HEK293 (cell line): Measurements from ENCODE around the gene OXGR1.

ENCODE experiments used
- CTCF ChIP-seq: fragments of 450-650 bp; formaldehyde crosslinking; IDR thresholded peaks from 2 replicates; pipeline ENCODE4 v1.5.1; 2016; ENCODE audit warnings: missing biosample characterization, missing genetic modification characterization
- HOXA7 ChIP-seq: sonication (generic); formaldehyde crosslinking; IDR thresholded peaks from 2 replicates; pipeline ENCODE4 v1.8.1; 2022; ENCODE audit warnings: missing genetic modification reagents, borderline replicate concordance
- MZF1 ChIP-seq: fragments of 450-650 bp; formaldehyde crosslinking; IDR thresholded peaks from 2 replicates; pipeline ENCODE4 v1.5.1; 2017; ENCODE audit warnings: missing biosample characterization, missing genetic modification characterization, borderline replicate concordance
- ZBTB8A ChIP-seq: fragments of 450-650 bp; formaldehyde crosslinking; IDR thresholded peaks from 2 replicates; pipeline ENCODE4 v1.5.1; 2016; ENCODE audit warnings: missing biosample characterization, missing genetic modification characterization
- ZNF274 ChIP-seq, 2 experiments: fragments of 200-500 bp in 1 of 2; fragments of 450-650 bp in 1 of 2; sonication (Bioruptor generic) in 1 of 2; formaldehyde crosslinking in 1 of 2; IDR thresholded peaks; 2 replicates each; pipeline versions ENCODE4 v1.5.1 to v1.6.1; 2014 to 2016; ENCODE audit warnings: borderline replicate concordance in 1 of 2, inconsistent platforms in 1 of 2, low read length in 1 of 2, missing biosample characterization in 1 of 2, missing genetic modification characterization in 1 of 2
- ZNF366 ChIP-seq: fragments of 450-650 bp; formaldehyde crosslinking; conservative IDR thresholded peaks from 2 replicates; pipeline ENCODE4 v1.5.1; 2016; ENCODE audit warnings: missing biosample characterization, missing genetic modification characterization
- ZNF658 ChIP-seq: fragments of 450-650 bp; formaldehyde crosslinking; IDR thresholded peaks from 2 replicates; pipeline ENCODE4; 2016; ENCODE audit warnings: missing biosample characterization, missing genetic modification characterization

- TF ChIP-seq HOXA7 (CRISPR knock-in tag) (no peak), ZBTB8A (tag by site-specific recombination) (no peak), CTCF (tag by site-specific recombination) (no peak), ZNF366 (no peak), ZNF658 (tag by site-specific recombination) (no peak), MZF1 (tag by site-specific recombination) (no peak), ZNF274 (IDR thresholded peaks at IDR 0.05; ENCODE audit: low read length) (no peak), ZNF274 (tag by site-specific recombination; IDR thresholded peaks at IDR 0.05; ENCODE audit: borderline replicate concordance) (no peak)
Observed at GRCh38 chr13:96952595-96952994, 41.7 kb downstream of the OXGR1 start.
